Measurements from ENCODE around the gene DIAPH3. TPM values are rescaled to one million over a fixed set of nuclear protein-coding genes. Genes with fewer than 3 reads are reported as not detected.

Gene DIAPH3
- total RNA-seq, 2 experiments from 2014 or later: 22.5 to 24.1 TPM

DNA sequence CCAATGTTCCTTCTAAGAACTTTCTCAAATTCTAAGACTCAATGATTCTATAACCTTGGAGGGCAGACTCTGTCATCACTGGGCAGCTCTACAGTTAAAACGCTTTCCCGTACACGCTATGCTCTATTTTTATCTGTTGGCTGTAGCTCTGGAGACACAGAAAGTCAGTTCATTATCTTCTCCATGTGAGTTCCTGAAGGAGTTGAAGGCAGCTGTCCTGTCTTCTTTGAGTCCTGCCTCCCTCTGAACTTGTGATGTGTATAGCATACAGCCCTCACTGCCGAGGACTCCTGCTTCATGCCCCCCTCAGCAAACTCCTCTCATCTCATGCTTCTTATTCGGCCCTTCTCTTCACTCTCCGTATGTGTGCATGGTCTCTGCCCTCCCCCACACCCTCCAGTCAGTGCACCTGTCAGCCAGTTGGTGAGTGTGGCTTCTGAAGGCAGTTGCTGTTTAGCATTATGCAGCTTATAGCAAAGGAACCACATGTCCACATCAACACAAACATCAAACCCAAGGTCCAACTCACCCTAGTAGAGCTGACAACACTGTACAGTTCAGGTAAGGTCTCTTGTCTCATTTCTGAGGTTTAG lies 504.9 kb downstream of the DIAPH3 start:
- DNase-seq: no peak
- Mint-ChIP-seq H3K4me3 (no peak overlapping the region), H3K27ac (no peak overlapping the region), H3K36me3 (ENCODE audit: low read depth) (no peaks in the 10 kb centered on the region), H3K9me3 (no peaks in the 10 kb centered on the region), H3K27me3 (peaks cover 6% of the 10 kb centered on the region), H3K4me1 (no peaks in the 10 kb centered on the region)
- POLR2A ChIA-PET: no interaction called here
- CTCF ChIA-PET: no interaction called here

DNA sequence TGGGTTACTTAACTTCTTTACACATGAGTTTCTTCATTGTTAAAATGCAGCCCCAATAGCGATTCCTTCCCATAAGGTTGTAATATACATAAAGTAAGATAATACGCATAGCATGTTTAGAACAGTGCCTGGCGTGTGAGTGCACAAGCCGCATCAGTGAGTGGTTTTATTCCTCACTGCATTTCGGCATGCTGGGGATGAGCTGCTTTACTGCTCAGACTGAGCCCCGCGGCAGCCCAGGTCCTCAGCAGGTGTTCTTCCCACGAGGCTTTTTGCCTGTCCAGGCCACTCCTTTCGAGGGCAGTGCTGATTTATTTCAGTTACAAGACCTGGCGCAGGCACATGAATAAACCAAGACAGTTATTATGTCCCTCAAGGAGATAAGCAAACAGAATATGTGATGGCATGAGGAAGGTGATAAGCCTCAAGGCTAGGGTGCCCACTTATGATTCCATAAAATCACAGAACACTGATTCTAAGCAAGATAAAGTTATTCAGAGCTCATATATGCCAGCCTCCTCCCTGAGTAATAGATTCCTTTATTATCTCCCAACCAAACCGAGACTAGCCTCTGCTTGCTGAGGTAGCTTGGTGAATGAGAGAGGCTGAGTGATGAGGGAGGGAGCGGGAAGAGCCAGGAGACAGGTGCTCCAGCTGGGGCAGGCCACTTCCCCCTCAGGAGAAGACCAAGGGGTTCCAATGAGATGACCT lies 505.5 kb downstream of the DIAPH3 start:
- peaks cover 6% of the 10 kb centered on the region for H3K27me3 Mint-ChIP-seq
- H3K36me3 Mint-ChIP-seq (ENCODE audit: low read depth): no peaks in the 10 kb centered on the region
- ChIA-PET POLR2A (no interaction called here), CTCF (interaction anchor here (0.6 kb wide), 1 partner anchor 13 kb away, joined by 3 read pairs; no protein-coding TSS in a partner anchor)
- H3K9me3 Mint-ChIP-seq: no peaks in the 10 kb centered on the region
- H3K27ac Mint-ChIP-seq: no peak overlapping the region
- DNase-seq: no peak
- no peak overlapping the region for H3K4me3 Mint-ChIP-seq
- H3K4me1 Mint-ChIP-seq: no peaks in the 10 kb centered on the region

DNA sequence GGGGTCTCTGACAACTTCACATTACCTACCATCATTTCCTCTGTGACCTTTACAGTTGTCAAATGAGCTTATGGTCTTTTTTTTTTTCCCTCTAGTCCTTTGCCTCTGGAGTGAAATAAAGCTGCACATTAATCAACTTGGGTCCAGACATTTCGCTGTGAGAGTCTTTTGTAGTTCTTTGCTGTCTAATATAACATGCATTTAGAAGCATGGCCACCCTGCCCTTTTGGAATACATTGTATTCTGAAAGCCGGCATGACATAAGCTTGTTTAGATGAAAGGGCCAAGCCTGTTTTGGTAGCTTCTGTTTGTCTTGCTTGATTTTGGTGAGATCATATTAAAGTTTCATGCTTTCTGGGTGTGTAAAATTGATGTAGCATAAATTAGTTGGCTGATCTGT lies 509.8 kb downstream of the DIAPH3 start:
- ChIA-PET CTCF (no interaction called here), POLR2A (no interaction called here)
- H3K9me3 Mint-ChIP-seq: no peaks in the 10 kb centered on the region
- H3K4me1 Mint-ChIP-seq: no peaks in the 10 kb centered on the region
- H3K4me3 Mint-ChIP-seq: no peak overlapping the region
- no peak overlapping the region for H3K27ac Mint-ChIP-seq
- peaks cover 11% of the 10 kb centered on the region for H3K27me3 Mint-ChIP-seq
- no peaks in the 10 kb centered on the region for H3K36me3 Mint-ChIP-seq (ENCODE audit: low read depth)
- DNase-seq: no peak

DNA sequence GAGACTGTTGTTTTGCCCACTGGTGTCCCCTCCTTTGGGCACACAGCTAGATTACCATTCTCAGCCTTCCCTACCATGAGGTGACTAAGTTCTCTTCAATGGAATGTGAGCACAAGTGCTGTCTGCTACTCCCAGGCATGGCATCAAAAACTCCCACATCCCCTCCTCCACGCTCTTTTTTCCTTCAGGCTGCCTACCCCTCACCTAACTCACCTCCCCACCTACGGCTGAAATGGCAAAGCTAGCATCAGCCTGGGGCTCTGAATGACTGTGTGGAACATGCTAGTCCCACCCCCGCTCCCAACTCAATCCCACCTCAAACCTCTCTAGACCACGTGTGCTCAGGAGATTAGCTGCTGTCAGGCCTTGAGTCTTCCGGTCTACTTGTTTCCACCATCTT lies 512.2 kb downstream of the DIAPH3 start:
- Mint-ChIP-seq H3K4me3 (no peak overlapping the region), H3K36me3 (ENCODE audit: low read depth) (no peaks in the 10 kb centered on the region), H3K4me1 (no peaks in the 10 kb centered on the region), H3K27me3 (peaks cover 11% of the 10 kb centered on the region), H3K27ac (no peak overlapping the region), H3K9me3 (no peaks in the 10 kb centered on the region)
- ChIA-PET POLR2A (no interaction called here), CTCF (no interaction called here)
- DNase-seq: no peak

DNA sequence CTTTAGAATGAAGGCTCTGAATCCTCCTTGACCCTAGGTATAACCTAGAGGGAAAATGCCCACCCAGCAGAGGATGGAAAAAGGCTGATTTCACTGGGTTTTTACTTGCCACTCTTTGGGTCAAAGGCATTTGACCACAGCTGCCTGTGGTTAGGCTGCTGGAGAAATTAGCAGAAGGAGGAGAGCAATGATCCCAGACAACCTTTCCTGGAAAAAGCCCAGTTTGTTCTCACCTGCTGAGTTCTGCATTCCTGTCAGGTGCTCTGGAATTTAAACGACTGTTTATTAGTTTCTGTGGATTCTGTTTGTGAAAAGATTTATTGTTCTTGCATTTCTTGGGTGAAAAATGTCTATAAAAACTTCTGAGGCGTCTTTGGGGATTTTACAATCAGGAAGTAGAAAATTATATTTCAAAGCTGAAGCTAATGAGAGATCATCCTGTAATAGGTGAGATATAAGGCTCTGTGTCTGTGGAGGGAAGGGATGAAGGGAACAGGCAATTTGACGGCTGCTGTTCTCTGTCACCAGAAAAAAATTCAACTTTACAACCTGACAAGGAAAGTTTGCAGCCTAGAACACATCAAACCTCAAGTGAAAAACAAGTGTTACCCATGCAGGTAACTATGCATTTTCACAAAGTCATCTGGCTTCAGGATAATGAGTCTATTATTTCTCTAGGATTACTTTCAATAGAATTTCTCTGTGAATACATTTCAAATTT lies 519.7 kb downstream of the DIAPH3 start:
- no peak overlapping the region for H3K4me3 Mint-ChIP-seq
- ChIA-PET CTCF (no interaction called here), POLR2A (no interaction called here)
- no peaks in the 10 kb centered on the region for H3K36me3 Mint-ChIP-seq (ENCODE audit: low read depth)
- H3K27me3 Mint-ChIP-seq: peaks cover 2% of the 10 kb centered on the region
- no peaks in the 10 kb centered on the region for H3K9me3 Mint-ChIP-seq
- no peak overlapping the region for H3K27ac Mint-ChIP-seq
- H3K4me1 Mint-ChIP-seq: no peaks in the 10 kb centered on the region
- no peak for DNase-seq

DNA sequence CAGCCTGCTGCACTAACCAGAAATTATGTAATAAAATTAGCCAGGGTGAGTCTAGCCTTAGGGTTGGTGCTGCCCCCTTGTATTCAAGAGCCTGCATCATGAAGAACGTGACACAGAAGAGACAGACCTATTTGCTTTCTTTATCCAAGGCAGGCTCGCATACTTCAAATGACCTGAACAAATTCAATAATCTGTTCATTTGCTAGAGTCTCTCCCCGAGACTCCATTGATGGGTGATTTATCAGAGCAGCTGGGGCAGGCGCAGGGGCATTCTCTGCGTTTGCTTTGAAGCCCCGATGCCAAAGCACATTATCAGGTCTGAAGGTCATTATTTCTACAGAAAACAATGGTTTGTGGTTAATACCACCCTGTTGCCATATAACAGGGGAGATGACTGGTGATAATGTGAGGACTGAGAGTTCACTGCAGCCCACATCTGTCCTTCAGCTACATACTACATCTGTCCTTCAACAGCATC lies 520.3 kb downstream of the DIAPH3 start:
- Mint-ChIP-seq H3K9me3 (no peaks in the 10 kb centered on the region), H3K4me3 (no peak overlapping the region), H3K27ac (no peak overlapping the region), H3K36me3 (ENCODE audit: low read depth) (no peaks in the 10 kb centered on the region), H3K27me3 (peaks cover 2% of the 10 kb centered on the region), H3K4me1 (no peaks in the 10 kb centered on the region)
- POLR2A ChIA-PET: no interaction called here
- CTCF ChIA-PET: no interaction called here
- no peak for DNase-seq

DNA sequence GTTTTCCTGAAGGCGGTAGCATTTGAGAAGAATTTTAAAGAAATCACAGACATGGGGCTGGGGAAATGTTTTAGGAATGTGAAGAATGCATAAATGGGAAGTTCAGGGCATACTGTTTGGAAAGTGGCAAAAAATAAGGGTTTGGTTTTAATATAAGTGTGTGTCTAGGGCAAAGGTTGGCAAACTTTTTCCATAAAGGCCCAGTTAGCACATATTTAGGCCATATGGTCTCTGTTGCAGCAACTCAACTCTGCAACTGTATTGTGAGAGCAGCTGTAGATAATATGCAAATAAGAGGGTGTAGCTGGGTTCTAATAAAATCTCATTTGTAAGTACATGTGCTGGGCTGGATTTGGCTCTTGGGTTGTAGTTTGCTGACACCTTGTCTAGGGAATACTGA lies 521.9 kb downstream of the DIAPH3 start:
- Mint-ChIP-seq H3K9me3 (no peaks in the 10 kb centered on the region), H3K4me1 (no peaks in the 10 kb centered on the region), H3K4me3 (no peak overlapping the region), H3K27ac (no peak overlapping the region), H3K27me3 (peaks cover 2% of the 10 kb centered on the region), H3K36me3 (ENCODE audit: low read depth) (no peaks in the 10 kb centered on the region)
- no peak for DNase-seq
- CTCF ChIA-PET: no interaction called here
- POLR2A ChIA-PET: no interaction called here

DNA sequence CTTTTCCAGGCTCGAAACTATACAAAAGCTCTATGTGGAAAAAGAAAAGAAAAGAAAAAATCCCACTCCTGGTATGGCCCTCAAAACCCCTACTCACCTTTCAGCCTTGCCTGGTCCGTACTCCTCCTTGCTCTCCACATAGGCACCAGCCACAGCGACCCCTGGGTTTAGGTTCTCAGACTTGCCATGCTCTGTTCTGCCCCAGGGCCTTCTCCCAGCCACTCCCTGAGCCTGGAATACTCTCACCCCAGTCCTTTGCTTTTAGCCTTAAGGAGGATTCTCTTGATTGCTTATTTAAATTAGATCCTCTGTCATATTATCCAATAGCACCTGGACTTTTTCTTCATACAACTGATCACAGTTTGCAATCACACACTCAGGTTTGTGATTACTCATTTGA lies 522.5 kb downstream of the DIAPH3 start:
- Mint-ChIP-seq H3K9me3 (no peaks in the 10 kb centered on the region), H3K4me1 (no peaks in the 10 kb centered on the region), H3K27me3 (peaks cover 4% of the 10 kb centered on the region), H3K36me3 (ENCODE audit: low read depth) (no peaks in the 10 kb centered on the region), H3K4me3 (no peak overlapping the region), H3K27ac (no peak overlapping the region)
- ChIA-PET CTCF (no interaction called here), POLR2A (no interaction called here)
- DNase-seq: no peak

DNA sequence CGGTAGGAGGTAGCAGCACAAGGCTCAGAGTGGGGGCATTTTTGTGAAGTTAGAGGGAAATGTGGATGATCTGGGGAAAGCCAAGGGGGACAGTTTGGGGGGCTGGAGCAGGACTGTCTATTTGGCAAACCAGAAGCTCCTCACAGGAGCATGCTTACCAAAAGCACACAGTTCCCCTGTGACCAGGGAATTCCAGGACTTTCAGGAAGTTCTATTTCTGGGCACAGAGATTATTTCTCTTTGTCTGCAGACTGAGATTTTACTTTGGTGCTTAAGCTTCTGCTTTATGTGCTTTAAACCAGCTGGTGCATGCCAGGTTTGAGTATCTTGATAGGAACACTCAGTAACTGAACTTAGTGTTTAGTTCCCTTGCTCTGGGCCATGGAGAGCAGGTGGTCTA lies 525.3 kb downstream of the DIAPH3 start:
- POLR2A ChIA-PET: no interaction called here
- Mint-ChIP-seq H3K27me3 (peaks cover 4% of the 10 kb centered on the region), H3K4me1 (no peaks in the 10 kb centered on the region), H3K27ac (no peak overlapping the region), H3K9me3 (no peaks in the 10 kb centered on the region), H3K4me3 (no peak overlapping the region), H3K36me3 (ENCODE audit: low read depth) (no peaks in the 10 kb centered on the region)
- DNase-seq: no peak
- CTCF ChIA-PET: no interaction called here

DNA sequence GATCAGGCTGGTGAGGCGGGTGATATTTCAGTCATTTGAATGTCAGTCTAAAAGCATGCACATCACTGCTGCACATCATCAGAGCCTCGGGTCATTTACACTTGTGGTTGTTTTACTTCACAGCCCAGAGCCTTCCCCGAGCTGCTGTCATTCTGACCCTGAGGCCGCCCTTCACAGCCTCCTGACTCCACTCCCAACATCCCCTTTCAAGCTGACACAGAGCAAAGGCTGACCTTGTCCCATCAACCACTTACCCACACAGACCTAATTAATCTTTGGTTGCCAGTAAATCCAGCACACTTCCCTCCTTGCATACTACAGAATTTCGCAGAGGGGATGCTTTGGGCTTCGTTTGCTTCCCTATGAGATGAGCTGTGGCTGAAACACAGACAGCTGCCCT lies 528.1 kb downstream of the DIAPH3 start:
- Mint-ChIP-seq H3K4me1 (no peaks in the 10 kb centered on the region), H3K27ac (no peak overlapping the region), H3K36me3 (ENCODE audit: low read depth) (no peaks in the 10 kb centered on the region), H3K4me3 (no peak overlapping the region), H3K9me3 (no peaks in the 10 kb centered on the region), H3K27me3 (peaks cover 1% of the 10 kb centered on the region)
- POLR2A ChIA-PET: no interaction called here
- CTCF ChIA-PET: no interaction called here
- no peak for DNase-seq

DNA sequence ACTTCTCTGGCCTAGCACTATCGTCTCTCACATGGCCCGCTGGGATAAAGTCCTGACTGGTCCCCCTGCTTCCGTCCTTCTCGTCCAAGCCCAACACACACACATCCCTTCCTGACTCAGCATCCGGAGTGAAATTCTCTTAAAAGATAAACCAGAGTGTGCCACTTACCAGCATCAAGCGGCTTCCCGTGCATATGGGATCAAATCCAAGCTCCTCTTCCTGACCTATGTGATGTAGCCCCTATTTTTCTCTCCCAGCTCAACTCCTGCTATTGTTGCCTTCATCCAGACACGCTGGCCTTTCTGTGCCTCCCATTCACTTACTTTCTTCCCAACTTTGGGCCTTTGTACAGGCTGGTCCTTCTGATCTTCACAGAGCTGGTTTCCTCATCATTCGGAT lies 530.4 kb downstream of the DIAPH3 start:
- no peak overlapping the region for H3K27ac Mint-ChIP-seq
- H3K4me3 Mint-ChIP-seq: no peak overlapping the region
- no peaks in the 10 kb centered on the region for H3K9me3 Mint-ChIP-seq
- peaks cover 1% of the 10 kb centered on the region for H3K27me3 Mint-ChIP-seq
- ChIA-PET CTCF (no interaction called here), POLR2A (no interaction called here)
- H3K4me1 Mint-ChIP-seq: no peaks in the 10 kb centered on the region
- no peaks in the 10 kb centered on the region for H3K36me3 Mint-ChIP-seq (ENCODE audit: low read depth)
- DNase-seq: no peak

DNA sequence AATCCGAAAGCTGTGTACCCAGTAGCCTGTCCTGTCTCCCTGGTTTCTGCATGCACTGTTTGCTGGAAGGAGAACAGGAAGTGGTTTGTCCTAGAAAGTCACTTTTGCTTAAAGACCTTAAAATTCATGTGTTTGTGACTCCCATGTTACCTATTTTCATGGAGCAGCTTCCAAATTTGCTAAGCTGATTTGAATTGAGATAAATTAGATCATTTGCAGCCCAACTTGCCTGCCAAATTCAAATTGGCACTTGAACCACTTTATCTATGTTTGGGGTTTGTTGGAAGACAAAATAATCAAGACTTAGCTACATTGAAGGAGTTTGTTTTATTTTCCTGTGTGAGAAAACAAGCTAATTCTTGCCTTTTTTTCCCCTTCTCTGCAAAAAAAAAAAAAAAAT lies 532.5 kb downstream of the DIAPH3 start:
- H3K9me3 Mint-ChIP-seq: no peaks in the 10 kb centered on the region
- no peak overlapping the region for H3K4me3 Mint-ChIP-seq
- ChIA-PET POLR2A (no interaction called here), CTCF (no interaction called here)
- H3K4me1 Mint-ChIP-seq: no peaks in the 10 kb centered on the region
- H3K27me3 Mint-ChIP-seq: no peaks in the 10 kb centered on the region
- DNase-seq: no peak
- H3K27ac Mint-ChIP-seq: no peak overlapping the region
- no peaks in the 10 kb centered on the region for H3K36me3 Mint-ChIP-seq (ENCODE audit: low read depth)

DNA sequence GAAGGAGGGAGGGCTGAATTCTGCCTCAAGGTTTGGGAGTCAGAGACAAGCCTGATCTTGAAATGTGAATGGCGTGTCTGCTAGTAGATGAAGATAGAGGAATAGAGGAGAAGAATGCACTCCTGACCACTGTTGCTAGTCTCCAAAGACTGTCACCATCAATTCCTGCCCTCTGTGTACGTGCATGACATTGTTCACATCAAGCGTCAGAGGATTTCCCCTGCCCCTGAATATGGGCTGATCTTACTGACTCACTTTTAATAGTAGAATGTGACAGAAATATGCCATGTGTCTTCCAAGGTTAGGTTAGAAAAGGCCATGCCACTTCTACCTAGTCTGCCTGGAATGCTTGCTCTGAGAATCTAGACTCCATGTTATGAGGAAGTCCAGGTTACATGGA lies 538.6 kb downstream of the DIAPH3 start:
- Mint-ChIP-seq H3K36me3 (ENCODE audit: low read depth) (no peaks in the 10 kb centered on the region), H3K4me1 (no peaks in the 10 kb centered on the region), H3K27me3 (peaks cover 3% of the 10 kb centered on the region), H3K27ac (no peak overlapping the region), H3K4me3 (no peak overlapping the region), H3K9me3 (no peaks in the 10 kb centered on the region)
- no peak for DNase-seq
- ChIA-PET POLR2A (no interaction called here), CTCF (no interaction called here)
